SU-DHL-6 (cell line): ENCODE measurements around the gene FXYD7.
A peak's percentile ranks its signal among the peaks of the same experiment; 100 is the strongest.

Experiments
- H2AFZ ChIP-seq: fragments of 200-600 bp; sonication (generic); 2 replicates; pipeline ENCODE4 v1.6.1; 2014; ENCODE audit warnings: low read depth, mild to moderate bottlenecking, moderate library complexity, mixed read lengths, antibody characterized with exemption, low read length; ENCODE audit not compliant: severe bottlenecking
- H3F3A ChIP-seq: fragments of 200-600 bp; shearing (Covaris generic); 2 replicates; pipeline ENCODE4 v1.6.0; 2016; ENCODE audit warnings: antibody characterized with exemption, mild to moderate bottlenecking; ENCODE audit not compliant: insufficient read depth
- H3K27ac ChIP-seq: fragments of 200-600 bp; sonication (generic); 2 replicates; pipeline ENCODE4 v1.5.1; 2016; ENCODE audit warnings: low read depth, mild to moderate bottlenecking, low read length, moderate library complexity, mixed read lengths
- H3K27me3 ChIP-seq: fragments of 200-600 bp; sonication (generic), shearing (Covaris generic); 2 replicates; pipeline ENCODE4 v1.6.0; 2014; ENCODE audit warnings: mild to moderate bottlenecking, low read length
- H3K36me3 ChIP-seq: fragments of 200-600 bp; sonication (generic); 2 replicates; pipeline ENCODE4 v1.6.1; 2014; ENCODE audit warnings: mild to moderate bottlenecking, low read length, mixed read lengths
- H3K4me2 ChIP-seq: fragments of 300-600, 200-600 bp; shearing (Covaris generic), sonication (generic); 2 replicates; pipeline ENCODE4 v1.6.0; 2014; ENCODE audit warnings: low read length, low read depth, mild to moderate bottlenecking; ENCODE audit not compliant: poor library complexity, severe bottlenecking
- H3K4me3 ChIP-seq: fragments of 200-600 bp; sonication (generic); 2 replicates; pipeline ENCODE4 v1.5.1; 2014; ENCODE audit warnings: antibody characterized with exemption, low read length, mild to moderate bottlenecking, mixed read lengths; ENCODE audit not compliant: insufficient read depth, poor library complexity, severe bottlenecking
- H3K79me2 ChIP-seq: fragments of 200-600 bp; sonication (generic); 2 replicates; pipeline ENCODE4 v1.6.1; 2014; ENCODE audit warnings: mild to moderate bottlenecking, low read length, moderate library complexity; ENCODE audit not compliant: insufficient read depth
- H3K9ac ChIP-seq: fragments of 200-600 bp; sonication (generic); 2 replicates; pipeline ENCODE4 v1.7.0; 2014; ENCODE audit warnings: mild to moderate bottlenecking, low read length
- H3K9me2 ChIP-seq: fragments of 200-600 bp; sonication (generic); replicated peaks from 2 replicates; pipeline ENCODE4 v1.6.1; 2014; ENCODE audit warnings: low read length; ENCODE audit not compliant: insufficient read depth
- H3K9me3 ChIP-seq: fragments of 200-600 bp; sonication (generic); 2 replicates; pipeline ENCODE4 v1.6.1; 2014; ENCODE audit warnings: low read length, mixed read lengths; ENCODE audit not compliant: insufficient read depth
- H4K20me1 ChIP-seq: fragments of 200-600 bp; sonication (generic); 2 replicates; pipeline ENCODE4 v1.6.1; 2014; ENCODE audit warnings: low read depth, mild to moderate bottlenecking, antibody characterized with exemption, low read length, moderate library complexity, mixed read lengths
- CTCF ChIP-seq: fragments of 200-600 bp; sonication (generic); IDR thresholded peaks from one replicate; pipeline ENCODE4 v1.5.1; 2017; ENCODE audit warnings: antibody characterized with exemption, mild to moderate bottlenecking, low read length, moderate library complexity; ENCODE audit not compliant: insufficient read depth, poor library complexity, severe bottlenecking
- EZH2phosphoT487 ChIP-seq: fragments of 200-600 bp; sonication (generic), shearing (Covaris generic); conservative IDR thresholded peaks from 2 replicates; pipeline ENCODE4 v1.6.1; 2018; ENCODE audit warnings: mild to moderate bottlenecking, antibody characterized with exemption, low read length, moderate library complexity, mixed read lengths

The FXYD7 gene

GRCh38 chr19:35112995-35113688 lies 29.9 kb upstream of the FXYD7 start:
- no peaks in the 10 kb centered on the region for H3K9me3 ChIP-seq
- H3K27me3 ChIP-seq = no peaks in the 10 kb centered on the region
- no peak overlapping the region for H3K27ac ChIP-seq
- no peaks in the 10 kb centered on the region for H3K36me3 ChIP-seq
- H2AFZ ChIP-seq = no peak overlapping the region
- no peaks in the 10 kb centered on the region for H3F3A ChIP-seq
- H4K20me1 ChIP-seq = no peaks in the 10 kb centered on the region
- no peak overlapping the region for H3K9ac ChIP-seq
- no peaks in the 10 kb centered on the region for H3K79me2 ChIP-seq
- no peaks in the 10 kb centered on the region for H3K9me2 ChIP-seq
- H3K4me3 ChIP-seq = no peak overlapping the region
- H3K4me2 ChIP-seq = no peak overlapping the region
- TF ChIP-seq CTCF (no peak), EZH2phosphoT487 (no peak)

- Histone ChIP-seq H3K27ac (no peak overlapping the region), H3K9ac (no peak overlapping the region), H3K4me2 (peak overlapping the region; percentile 34), H3K27me3 (no peaks in the 10 kb centered on the region), H2AFZ (peak overlapping the region; percentile 34), H4K20me1 (no peaks in the 10 kb centered on the region), H3K4me3 (no peak overlapping the region), H3K9me2 (no peaks in the 10 kb centered on the region), H3F3A (no peaks in the 10 kb centered on the region), H3K9me3 (no peaks in the 10 kb centered on the region), H3K36me3 (no peaks in the 10 kb centered on the region), H3K79me2 (no peaks in the 10 kb centered on the region)
- peak; percentile 97 for TF ChIP-seq CTCF
- no peak for TF ChIP-seq EZH2phosphoT487
These were observed 28.5 kb upstream of the FXYD7 start for GRCh38 chr19:35114353-35115176.

GRCh38 chr19:35115177-35115951 lies 27.7 kb upstream of the FXYD7 start, which contains the start of gene FXYD3:
TSS of gene FXYD3 (plus strand) at chr19:35115823. CDS start at chr19:35119377, 3,554 bp downstream.
- Histone ChIP-seq H3K27ac (no peak within 1 kb of the TSS), H3K4me3 (no peak within 1 kb of the TSS), H3K9ac (no peak within 1 kb of the TSS), H3K4me2 (peak within 1 kb of the TSS; percentile 34), H3K79me2 (no peaks in the 10 kb centered on the region), H4K20me1 (no peaks in the 10 kb centered on the region), H3K36me3 (no peaks in the 10 kb centered on the region), H3K9me3 (no peaks in the 10 kb centered on the region), H3F3A (no peaks in the 10 kb centered on the region), H3K27me3 (no peaks in the 10 kb centered on the region), H3K9me2 (no peaks in the 10 kb centered on the region), H2AFZ (peak within 1 kb of the TSS; percentile 34)
- TF ChIP-seq CTCF (no peak), EZH2phosphoT487 (no peak)
